Activated naive CD4-positive, alpha-beta T cell treated with Interleukin-2 at 50 U/mL for 16 hours (primary cell): ENCODE measurements around the gene TMEM186.
"Not testable (repeated sequence)": the region's sequence is repeated elsewhere in the genome, so short reads cannot be mapped to it uniquely, and the experiment has no call there.

ENCODE experiments used
- DNase-seq: peaks from one replicate; pipeline ENCODE4 v3.0.0-alpha.2; 2020

Gene TMEM186

DNA sequence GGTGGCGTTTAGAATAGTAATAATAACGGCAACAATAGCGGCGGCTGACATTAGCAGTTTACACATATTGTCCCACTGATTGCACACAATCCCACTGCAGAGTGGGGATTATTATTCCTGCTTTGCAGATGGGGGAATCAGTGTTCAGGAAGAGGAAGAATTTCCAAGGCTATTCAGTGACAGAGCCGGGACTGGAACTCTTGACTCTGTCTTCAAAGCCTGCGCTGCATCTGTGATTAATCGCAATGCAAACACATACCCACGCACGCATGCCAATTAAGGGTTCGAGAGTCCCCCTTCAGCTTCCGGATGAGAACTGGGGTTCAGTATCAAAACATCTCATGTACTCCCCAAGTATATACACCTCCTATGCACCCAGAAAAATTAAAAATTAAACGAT, 29.2 kb downstream of the TMEM186 start:
- DNase-seq: no peak

DNA sequence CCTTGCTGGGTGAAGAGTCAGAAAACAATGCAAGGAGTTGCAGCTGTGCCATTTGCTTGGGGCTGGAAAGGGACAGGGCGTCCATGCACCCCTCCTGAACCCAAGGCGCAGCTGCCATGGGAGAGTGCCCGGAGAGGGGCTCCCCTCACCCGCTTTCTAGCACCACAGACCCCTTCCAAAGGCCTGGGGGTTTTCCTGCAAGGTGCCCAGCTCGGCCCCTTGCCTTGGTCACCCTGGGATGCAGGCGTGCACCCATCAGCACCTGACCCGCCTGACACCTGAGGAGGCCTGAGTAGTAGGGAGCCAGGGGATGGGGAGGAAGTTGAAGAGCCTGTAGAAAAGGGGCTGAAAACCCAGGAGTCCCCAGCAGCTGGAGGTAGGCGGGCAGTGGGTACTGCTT, 30.3 kb downstream of the TMEM186 start:
- no peak for DNase-seq

DNA sequence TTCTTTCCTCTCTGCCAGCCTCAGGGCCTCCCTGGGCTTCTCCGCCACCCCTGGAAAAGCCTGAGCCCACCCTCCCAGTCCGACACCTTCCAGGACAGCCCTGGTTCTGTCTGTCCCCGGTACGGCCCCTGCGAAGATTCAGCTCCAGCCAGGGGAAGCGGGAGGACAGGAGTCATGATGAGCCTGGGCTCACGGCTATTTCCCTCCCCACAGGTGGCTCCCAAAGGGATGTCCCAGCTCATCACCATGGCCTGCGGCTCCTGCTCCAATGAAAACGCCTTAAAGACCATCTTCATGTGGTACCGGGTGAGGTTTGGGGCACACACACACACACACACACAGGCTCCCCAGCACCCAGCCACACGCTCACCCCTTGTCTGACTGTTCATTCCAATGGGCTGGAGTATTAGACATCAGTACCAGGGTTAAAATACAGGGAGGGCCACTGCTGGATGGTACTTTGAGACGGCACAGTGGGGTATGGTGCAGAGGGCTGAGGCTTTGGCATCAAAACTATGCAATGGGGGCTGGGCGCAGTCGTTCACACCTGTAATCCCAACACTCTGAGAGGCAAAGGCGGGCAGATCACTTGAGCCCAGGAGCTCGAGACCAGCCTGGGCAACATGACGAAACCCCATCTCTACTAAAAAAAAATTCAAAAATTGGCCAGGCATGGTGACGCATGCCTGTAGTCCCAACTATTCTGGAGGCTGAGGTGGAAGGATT, 32.8 kb downstream of the TMEM186 start:
- DNase-seq: no peak

DNA sequence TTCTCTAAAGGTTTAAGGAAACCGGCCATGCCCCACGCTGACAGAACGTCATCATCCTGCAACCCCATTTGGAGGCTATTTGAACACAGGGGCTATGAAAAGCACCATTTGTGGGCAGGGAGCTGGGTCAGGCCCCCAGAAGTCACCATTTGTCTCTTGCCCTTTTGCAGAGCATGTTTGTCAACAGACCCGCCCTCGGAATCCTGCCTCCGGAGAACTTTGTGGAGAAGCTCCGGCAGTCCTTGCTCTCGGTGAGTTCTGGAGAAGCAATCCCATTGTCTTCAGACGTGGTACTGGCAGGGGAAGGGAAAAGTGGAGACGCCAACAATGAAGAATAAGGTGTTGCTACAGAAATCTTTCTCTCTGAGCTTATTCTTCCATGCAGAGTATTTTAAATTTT, 33.5 kb downstream of the TMEM186 start:
- DNase-seq: no peak

DNA sequence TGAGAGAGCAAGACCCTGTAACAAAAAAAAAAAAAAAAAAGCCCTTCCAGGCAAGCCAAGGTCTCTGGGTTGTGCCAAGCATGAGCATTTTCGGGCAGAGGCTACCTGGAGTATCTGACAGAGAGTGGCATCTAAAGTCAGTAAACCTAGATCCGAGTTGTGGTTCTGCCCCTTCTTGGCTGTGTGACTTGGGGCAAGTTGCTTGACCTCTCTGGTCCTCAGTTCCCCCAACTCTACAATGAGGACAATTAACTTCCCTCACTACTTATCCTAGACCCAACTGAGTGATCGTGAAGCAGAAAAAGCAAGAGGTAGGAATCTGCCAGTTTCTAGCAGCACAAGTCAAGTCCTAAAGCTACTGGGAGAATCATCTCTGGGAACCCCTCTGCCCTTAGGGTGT, 34.4 kb downstream of the TMEM186 start:
- DNase-seq: no peak

DNA sequence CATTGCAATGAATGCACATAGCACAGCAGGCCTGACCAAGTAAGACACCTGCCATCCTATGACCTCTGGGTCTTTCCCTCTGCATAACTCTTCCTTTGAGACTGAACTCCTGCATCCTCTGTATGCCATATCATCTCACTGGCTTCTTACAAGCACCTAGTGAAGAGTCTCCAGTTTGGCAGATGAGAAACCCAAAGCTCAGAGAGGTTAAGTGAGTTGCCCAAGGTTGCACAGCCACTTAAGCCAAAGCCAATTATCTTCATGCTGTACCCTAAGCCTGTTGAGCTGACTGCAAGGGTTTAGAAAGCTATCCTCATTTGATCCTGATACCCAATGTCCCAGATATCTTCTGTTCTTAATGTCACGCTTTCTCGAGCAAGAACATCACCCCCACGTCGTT, 35.2 kb downstream of the TMEM186 start:
- no peak for DNase-seq

DNA sequence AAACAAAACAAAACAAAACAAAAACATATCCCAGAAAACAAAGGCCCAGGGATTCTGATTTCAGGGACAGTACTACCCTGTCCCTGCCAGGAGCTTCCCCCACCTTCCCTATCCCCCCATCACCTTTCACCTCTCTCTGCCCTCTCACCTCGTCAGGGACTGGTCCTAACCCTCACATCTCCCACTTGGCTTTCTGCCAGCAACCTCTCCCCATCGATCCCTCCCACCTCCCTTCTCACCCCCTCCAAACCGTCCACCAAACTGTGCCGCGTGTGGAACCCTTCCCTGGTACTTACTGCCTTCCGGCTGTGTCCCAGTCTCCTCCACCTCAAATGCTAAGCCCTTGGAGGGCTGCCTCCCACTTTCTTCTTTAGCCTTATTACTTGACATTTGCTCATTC, 36.4 kb downstream of the TMEM186 start:
- no peak for DNase-seq

DNA sequence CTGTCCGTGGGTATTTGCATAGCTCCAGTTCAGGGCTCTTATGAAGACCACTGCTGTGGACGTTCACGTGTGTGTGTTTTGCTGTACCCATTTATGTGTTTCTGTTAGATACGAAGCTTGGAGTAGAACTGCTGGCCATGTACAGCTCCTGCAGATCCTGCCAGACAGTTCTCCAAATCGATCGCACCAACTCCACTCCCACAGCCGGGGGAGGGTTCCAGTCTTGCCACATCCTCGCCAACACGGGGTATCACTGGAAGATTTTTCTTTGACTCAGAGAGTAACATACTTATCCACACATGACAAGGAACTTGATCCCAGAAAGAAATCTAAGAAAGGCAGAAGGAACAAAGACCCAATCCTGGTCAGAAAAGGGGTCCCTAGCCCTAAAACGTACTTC, 37.4 kb downstream of the TMEM186 start:
- DNase-seq: no peak

DNA sequence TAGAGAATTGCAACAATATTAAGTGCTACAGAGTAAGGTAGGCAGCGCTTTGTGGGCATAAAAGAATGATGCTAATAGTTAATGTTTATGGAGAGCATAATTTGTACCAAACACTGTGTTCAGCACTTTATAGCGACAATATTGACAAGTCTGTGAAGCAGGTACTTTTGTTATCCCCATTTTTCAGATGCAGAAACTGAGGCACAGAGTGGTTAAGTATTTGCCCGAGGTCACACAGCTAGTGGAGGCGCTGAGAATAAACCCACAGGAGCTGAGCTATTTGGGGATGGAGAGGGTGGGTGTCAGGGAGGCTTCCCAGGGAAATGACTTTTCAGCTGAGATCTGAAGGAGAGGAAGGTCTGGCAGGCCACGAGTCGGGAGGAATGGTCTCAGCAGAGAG, 39.4 kb downstream of the TMEM186 start:
- DNase-seq: no peak

DNA sequence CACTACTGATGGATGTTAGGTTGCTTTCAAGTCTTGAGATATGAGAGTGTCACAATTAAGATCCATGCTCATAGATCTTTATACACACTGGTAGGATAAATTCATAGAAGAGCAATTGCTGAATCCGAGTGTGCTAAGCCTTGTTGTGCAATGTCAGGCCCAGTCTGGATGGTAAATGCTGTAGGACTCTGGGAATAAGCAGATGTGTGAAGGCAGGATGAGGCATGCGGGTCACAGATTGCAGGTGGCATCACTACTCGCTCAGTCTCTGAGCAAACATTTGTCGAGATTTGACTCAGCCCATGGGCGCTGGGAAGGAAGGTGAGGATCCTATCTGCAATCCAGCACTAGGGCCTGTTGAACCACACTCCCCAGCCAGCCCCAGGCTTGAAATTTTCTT, 40.7 kb downstream of the TMEM186 start:
- no peak for DNase-seq

DNA sequence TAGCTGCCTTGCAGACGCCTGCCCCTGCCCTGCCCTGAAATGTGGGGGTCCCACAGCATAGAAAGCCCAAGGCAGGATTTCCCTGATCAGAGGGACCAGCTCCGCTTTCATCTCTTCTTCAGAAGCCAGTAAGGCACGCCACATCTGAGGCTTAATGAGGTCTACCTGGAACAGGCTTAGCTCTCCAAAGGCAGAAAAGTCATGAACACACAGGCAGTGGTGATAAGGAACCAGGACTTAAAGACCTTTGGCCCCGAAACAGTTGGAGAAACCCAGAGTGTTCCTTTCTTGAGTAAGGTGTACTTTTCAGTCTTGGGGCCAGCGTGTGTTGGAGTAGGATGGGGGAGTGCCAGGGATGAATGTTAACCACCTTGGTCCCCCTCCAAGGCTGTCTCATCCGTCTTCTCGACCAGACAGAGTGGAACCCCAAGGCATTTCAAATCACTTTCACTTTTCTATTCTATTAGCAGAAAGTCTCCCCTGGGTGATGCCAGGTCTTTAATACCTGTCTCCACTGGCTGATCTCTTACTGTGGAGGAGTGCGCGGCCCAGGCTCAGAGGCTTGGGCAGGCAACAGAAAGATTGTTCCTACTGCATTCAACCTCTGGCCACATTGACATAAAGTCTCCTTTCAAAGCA, 43.9 kb downstream of the TMEM186 start:
- no peak for DNase-seq

DNA sequence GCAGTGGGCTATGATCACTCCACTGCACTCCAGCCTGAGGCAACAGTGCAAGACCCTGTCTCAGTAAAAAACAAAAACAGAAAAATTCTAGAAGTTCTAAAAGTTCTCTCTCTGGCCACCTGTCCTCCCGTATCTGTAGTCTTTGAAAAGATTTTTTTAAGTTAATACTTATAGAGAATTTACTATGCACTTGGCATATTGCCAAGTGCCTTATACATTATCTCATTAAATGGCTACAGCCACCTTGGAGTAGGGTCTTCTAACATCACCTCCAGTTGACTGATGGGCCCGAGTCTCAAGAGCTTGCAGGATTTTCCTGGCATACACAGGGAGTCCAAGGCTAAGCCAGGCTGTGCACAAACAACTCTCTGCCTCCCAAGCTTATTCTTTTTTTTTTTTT, 44.7 kb downstream of the TMEM186 start:
- DNase-seq: no peak

DNA sequence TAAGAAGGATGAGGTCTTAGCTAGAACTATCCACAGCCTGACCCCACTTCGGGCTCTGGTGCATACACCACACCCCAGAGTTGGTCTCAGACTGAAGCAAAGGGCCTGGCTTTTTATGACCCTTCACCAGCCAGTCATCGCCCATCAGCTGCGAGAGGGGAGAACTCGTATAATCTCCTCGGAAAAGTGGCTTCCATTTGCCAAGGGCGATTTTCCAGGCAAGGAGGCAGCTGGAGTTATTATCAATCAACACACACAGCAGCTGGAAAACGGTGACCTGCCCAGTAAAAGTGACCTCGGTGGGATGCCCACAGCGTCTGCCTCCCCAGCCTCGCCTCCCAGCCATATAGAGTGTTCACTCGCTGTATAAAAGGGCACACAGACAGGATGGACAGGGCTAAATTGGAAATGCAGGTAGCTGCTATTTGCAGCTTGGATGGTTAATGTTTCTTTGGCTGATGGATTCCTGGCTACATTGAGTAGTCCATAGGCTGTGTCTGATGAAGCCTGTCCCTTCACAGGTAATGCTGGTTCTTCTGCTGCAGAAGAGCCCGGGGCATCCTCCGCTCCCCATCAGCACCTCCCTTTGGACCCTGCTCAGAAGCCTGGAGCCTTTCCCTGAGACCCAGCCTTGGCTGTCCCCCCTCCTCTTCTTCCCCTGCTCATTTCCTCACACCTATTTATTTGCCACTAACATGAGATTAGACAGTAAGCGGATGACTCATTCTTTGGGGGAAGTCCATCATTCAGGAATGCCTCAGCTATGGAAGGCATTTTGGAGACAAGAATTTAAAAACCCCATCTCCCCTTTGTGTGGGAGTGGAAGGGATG, 45.7 kb downstream of the TMEM186 start:
- DNase-seq: no peak

DNA sequence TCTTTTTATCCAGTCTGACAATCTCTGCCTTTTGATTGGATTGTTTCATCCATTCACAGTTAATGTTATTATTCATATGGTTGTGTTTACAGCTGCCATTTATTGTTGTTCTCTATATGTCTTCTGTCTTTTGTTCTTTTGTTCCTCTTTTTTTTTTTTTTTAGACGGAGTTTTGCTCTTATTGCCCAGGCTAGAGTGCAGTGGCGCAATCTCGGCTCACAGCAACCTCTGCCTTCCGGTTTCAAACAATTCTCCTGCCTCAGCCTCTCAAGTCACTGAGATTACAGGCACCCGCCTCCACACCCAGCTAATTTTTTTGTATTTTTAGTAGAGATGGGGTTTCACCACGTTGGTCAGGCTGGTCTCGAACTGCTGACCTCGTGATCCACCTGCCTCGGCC, 48.5 kb downstream of the TMEM186 start:
- DNase-seq: not testable (repeated sequence)
